HepG2 (cell line): ENCODE data around the gene KLF3.

Experiments used
- MBD4 ChIP-seq: IDR thresholded peaks from 2 replicates; pipeline ENCODE4 v1.6.1; 2012; ENCODE audit warnings: low read length, inconsistent platforms, borderline replicate concordance
- POLR2A ChIP-seq, 2 experiments: IDR thresholded peaks; 2 replicates each; pipeline ENCODE4 v1.6.1; 2011; ENCODE audit warnings: low read depth in 2 of 2, low read length in 2 of 2, mild to moderate bottlenecking in 1 of 2, moderate library complexity in 1 of 2; ENCODE audit not compliant: insufficient read depth in 1 of 2
- TF ChIP-seq, protein P1 (sequence below): sonication (generic); formaldehyde crosslinking; IDR thresholded peaks from 2 replicates; pipeline ENCODE4 v1.4.0; 2020; ENCODE audit warnings: missing genetic modification reagents

DNA sequence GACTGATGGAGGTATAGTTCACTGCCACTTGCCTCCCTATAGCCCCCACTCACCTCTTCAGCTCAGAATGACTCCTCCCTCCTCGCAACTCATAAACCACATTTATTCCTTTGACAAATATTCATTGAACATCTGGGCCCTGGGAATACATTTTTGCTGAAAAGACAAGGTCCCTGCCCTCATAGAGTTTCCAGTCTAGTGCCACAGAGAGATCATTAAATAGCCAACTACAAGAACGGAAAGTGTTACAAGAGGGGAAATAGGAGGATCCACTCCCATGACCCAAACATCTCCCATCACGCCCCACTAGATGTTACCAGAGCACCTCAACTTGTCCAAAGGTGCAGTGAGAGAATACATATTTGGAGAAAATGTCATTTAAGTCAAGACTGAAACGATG lies 3.2 kb upstream of the KLF3 start:
- TF ChIP-seq MBD4 (no peak), POLR2A (IDR thresholded peaks at IDR 0.05; ENCODE audit: insufficient read depth in 1 of 2, low read depth in 2 of 2, low read length in 2 of 2) (no peak)
- TF ChIP-seq, protein P1, sequence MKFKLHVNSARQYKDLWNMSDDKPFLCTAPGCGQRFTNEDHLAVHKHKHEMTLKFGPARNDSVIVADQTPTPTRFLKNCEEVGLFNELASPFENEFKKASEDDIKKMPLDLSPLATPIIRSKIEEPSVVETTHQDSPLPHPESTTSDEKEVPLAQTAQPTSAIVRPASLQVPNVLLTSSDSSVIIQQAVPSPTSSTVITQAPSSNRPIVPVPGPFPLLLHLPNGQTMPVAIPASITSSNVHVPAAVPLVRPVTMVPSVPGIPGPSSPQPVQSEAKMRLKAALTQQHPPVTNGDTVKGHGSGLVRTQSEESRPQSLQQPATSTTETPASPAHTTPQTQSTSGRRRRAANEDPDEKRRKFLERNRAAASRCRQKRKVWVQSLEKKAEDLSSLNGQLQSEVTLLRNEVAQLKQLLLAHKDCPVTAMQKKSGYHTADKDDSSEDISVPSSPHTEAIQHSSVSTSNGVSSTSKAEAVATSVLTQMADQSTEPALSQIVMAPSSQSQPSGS (CRISPR knock-in tag) = no peak
